NCI-H2029 treated with DMSO at 0.1 percent for 48 hours (cell line): ENCODE data around the gene SCCPDH.
"Not testable (repeated sequence)": the region's sequence is repeated elsewhere in the genome, so short reads cannot be mapped to it uniquely, and the experiment has no call there.

Experiments used
- DNase-seq: peaks from one replicate; lab custom pipeline; 2025; lab: John Stamatoyannopoulos, UW

SCCPDH gene

GRCh38 chr1:246708166-246708565 lies 16.0 kb upstream of the SCCPDH start:
- DNase-seq: no peak

- no peak for DNase-seq
Measured at GRCh38 chr1:246709196-246709595, 15.0 kb upstream of the SCCPDH start.

- no peak for DNase-seq
Measured at GRCh38 chr1:246709835-246710234, 14.4 kb upstream of the SCCPDH start.

GRCh38 chr1:246711548-246712003 lies 12.6 kb upstream of the SCCPDH start:
- no peak for DNase-seq

- DNase-seq: not testable (repeated sequence)
Measured at GRCh38 chr1:246712428-246712827, 11.8 kb upstream of the SCCPDH start.

- DNase-seq: not testable (repeated sequence)
Measured at GRCh38 chr1:246719361-246719760, 4.8 kb upstream of the SCCPDH start.

- not testable (repeated sequence) for DNase-seq
Measured at GRCh38 chr1:246720814-246721213, 3.4 kb upstream of the SCCPDH start.

- DNase-seq: no peak
Measured at GRCh38 chr1:246722720-246723119, 1.5 kb upstream of the SCCPDH start.

GRCh38 chr1:246724731-246725095 lies 504 bp downstream of the SCCPDH start:
- no peak for DNase-seq

- DNase-seq: no peak
Measured at GRCh38 chr1:246725191-246725590, 982 bp downstream of the SCCPDH start.

- no peak for DNase-seq
Measured at GRCh38 chr1:246726255-246726679, 2.1 kb downstream of the SCCPDH start.

- DNase-seq: no peak
Measured at GRCh38 chr1:246726881-246727280, 2.7 kb downstream of the SCCPDH start.

GRCh38 chr1:246727594-246727993 lies 3.4 kb downstream of the SCCPDH start:
- DNase-seq: no peak

GRCh38 chr1:246728311-246728710 lies 4.1 kb downstream of the SCCPDH start:
- no peak for DNase-seq

GRCh38 chr1:246729040-246729439 lies 4.8 kb downstream of the SCCPDH start:
- not testable (repeated sequence) for DNase-seq

- no peak for DNase-seq
Measured at GRCh38 chr1:246730839-246731238, 6.6 kb downstream of the SCCPDH start.

GRCh38 chr1:246731873-246732272 lies 7.7 kb downstream of the SCCPDH start:
- DNase-seq: not testable (repeated sequence)

GRCh38 chr1:246733704-246734103 lies 9.5 kb downstream of the SCCPDH start:
- DNase-seq: no peak

GRCh38 chr1:246734866-246735265 lies 10.7 kb downstream of the SCCPDH start:
- no peak for DNase-seq

- no peak for DNase-seq
Measured at GRCh38 chr1:246735735-246736134, 11.5 kb downstream of the SCCPDH start.

GRCh38 chr1:246742396-246742795 lies 18.2 kb downstream of the SCCPDH start:
- no peak for DNase-seq

- not testable (repeated sequence) for DNase-seq
Measured at GRCh38 chr1:246746155-246746554, 21.9 kb downstream of the SCCPDH start.

- DNase-seq: no peak
Measured at GRCh38 chr1:246748006-246748405, 23.8 kb downstream of the SCCPDH start.

- no peak for DNase-seq
Measured at GRCh38 chr1:246748867-246749266, 24.7 kb downstream of the SCCPDH start.

- no peak for DNase-seq
Measured at GRCh38 chr1:246750752-246751151, 26.5 kb downstream of the SCCPDH start.
